Mesendoderm (in vitro differentiated cells): ENCODE data around the gene TGFBI.
A peak's percentile ranks its signal among the peaks of the same experiment; 100 is the strongest.

Source experiments
- DNase-seq: peaks from one replicate; pipeline ENCODE4 v3.0.0; 2013
- H2AK5ac ChIP-seq: 2 replicates; pipeline ENCODE4 v1.6.1; 2013; ENCODE audit warnings: low read length, inconsistent platforms
- H2BK120ac ChIP-seq: 2 replicates; pipeline ENCODE4 v1.6.1; 2013; ENCODE audit warnings: low read depth, mild to moderate bottlenecking, low read length, moderate library complexity, mixed read lengths
- H2BK15ac ChIP-seq: replicated peaks from 2 replicates; pipeline ENCODE4 v1.6.1; 2013; ENCODE audit warnings: low read depth, mild to moderate bottlenecking, moderate library complexity
- H2BK5ac ChIP-seq: 2 replicates; pipeline ENCODE4 v1.6.1; 2013; ENCODE audit warnings: low read length, inconsistent platforms
- H3K18ac ChIP-seq: 2 replicates; pipeline ENCODE4 v1.6.1; 2013; ENCODE audit warnings: mild to moderate bottlenecking, low read length, mixed read lengths
- H3K23ac ChIP-seq: one replicate; pipeline ENCODE4 v1.6.1; 2013; ENCODE audit warnings: low read length
- H3K27ac ChIP-seq: 2 replicates; pipeline ENCODE4 v1.5.1; 2013; ENCODE audit warnings: low read depth, mild to moderate bottlenecking, inconsistent platforms, low read length, moderate library complexity
- H3K27me3 ChIP-seq: 2 replicates; pipeline ENCODE4 v1.6.1; 2013; ENCODE audit warnings: low read length, control low read depth, mild to moderate bottlenecking, inconsistent platforms; ENCODE audit not compliant: insufficient read depth, poor library complexity
- H3K36me3 ChIP-seq: 2 replicates; pipeline ENCODE4 v1.6.1; 2013; ENCODE audit warnings: low read length, inconsistent platforms; ENCODE audit not compliant: control insufficient read depth, insufficient read depth
- H3K4ac ChIP-seq: one replicate; pipeline ENCODE4 v1.6.1; 2013; ENCODE audit warnings: low read depth, mild to moderate bottlenecking, low read length, moderate library complexity
- H3K4me1 ChIP-seq: 2 replicates; pipeline ENCODE4 v1.6.1; 2013; ENCODE audit warnings: low read depth, low read length, inconsistent platforms; ENCODE audit not compliant: control insufficient read depth
- H3K4me2 ChIP-seq: 2 replicates; pipeline ENCODE4 v1.6.1; 2013; ENCODE audit warnings: low read length
- H3K4me3 ChIP-seq: 2 replicates; pipeline ENCODE4 v1.5.1; 2013; ENCODE audit warnings: mild to moderate bottlenecking, low read length
- H3K56ac ChIP-seq: one replicate; pipeline ENCODE4 v1.6.1; 2013; ENCODE audit warnings: low read length
- H3K79me1 ChIP-seq: 2 replicates; pipeline ENCODE4 v1.6.1; 2013; ENCODE audit warnings: low read length, inconsistent platforms
- H3K79me2 ChIP-seq: 2 replicates; pipeline ENCODE4 v1.6.1; 2013; ENCODE audit warnings: mild to moderate bottlenecking, low read length; ENCODE audit not compliant: control insufficient read depth, insufficient read depth
- H3K9ac ChIP-seq: 2 replicates; pipeline ENCODE4 v1.6.1; 2013; ENCODE audit warnings: low read length, inconsistent platforms
- H4K5ac ChIP-seq: one replicate; pipeline ENCODE4 v1.6.1; 2013; ENCODE audit warnings: low read length
- H4K8ac ChIP-seq: one replicate; pipeline ENCODE4 v1.6.1; 2013; ENCODE audit warnings: low read depth, mild to moderate bottlenecking, control low read depth, low read length, moderate library complexity
- WGBS: extraction: QIAGEN DNeasy Blood & Tissue Kit; methylation state at CpG from one replicate; pipeline ENCODE4 v1.1.7; 2013; ENCODE audit warnings: low lambda C conversion rate, missing lambda C conversion rate; ENCODE audit not compliant: insufficient coverage; ENCODE audit errors: extremely low coverage; 5-methylcytosine and 5-hydroxymethylcytosine counted together

TGFBI gene

GRCh38 chr5:136030252-136030651 lies 1.5 kb downstream of the TGFBI start:
- Histone ChIP-seq H3K79me2 (no peaks in the 10 kb centered on the region), H3K23ac (peak overlapping the region; percentile 73), H3K36me3 (no peaks in the 10 kb centered on the region), H3K79me1 (no peaks in the 10 kb centered on the region), H3K56ac (no peak overlapping the region), H3K27ac (no peak overlapping the region), H2BK120ac (no peak overlapping the region), H3K9ac (no peak overlapping the region), H3K4me1 (no peaks in the 10 kb centered on the region), H2AK5ac (no peak overlapping the region), H3K4me3 (no peak overlapping the region), H3K27me3 (peaks cover 4% of the 10 kb centered on the region), H3K18ac (no peak overlapping the region), H4K8ac (no peak overlapping the region), H2BK15ac (no peak overlapping the region), H3K4me2 (no peak overlapping the region), H3K4ac (no peak overlapping the region), H2BK5ac (no peak overlapping the region), H4K5ac (no peak overlapping the region)
- no peak for DNase-seq
- WGBS: no CpG with 5 or more reads among the region's 2 CpGs

GRCh38 chr5:136030956-136031611 lies 2.3 kb downstream of the TGFBI start:
- H3K36me3 ChIP-seq: no peaks in the 10 kb centered on the region
- no peak overlapping the region for H3K56ac ChIP-seq
- WGBS: no CpG with 5 or more reads among the region's 8 CpGs
- H3K4me1 ChIP-seq: no peaks in the 10 kb centered on the region
- no peak overlapping the region for H3K9ac ChIP-seq
- no peak overlapping the region for H4K5ac ChIP-seq
- H3K4me3 ChIP-seq: no peak overlapping the region
- no peaks in the 10 kb centered on the region for H3K79me1 ChIP-seq
- H3K18ac ChIP-seq: no peak overlapping the region
- H3K27me3 ChIP-seq: peaks cover 4% of the 10 kb centered on the region
- no peak overlapping the region for H2BK15ac ChIP-seq
- no peak overlapping the region for H4K8ac ChIP-seq
- DNase-seq: no peak
- H2AK5ac ChIP-seq: no peak overlapping the region
- H3K27ac ChIP-seq: no peak overlapping the region
- H3K4me2 ChIP-seq: no peak overlapping the region
- H3K23ac ChIP-seq: no peak overlapping the region
- H3K4ac ChIP-seq: no peak overlapping the region
- H3K79me2 ChIP-seq: no peaks in the 10 kb centered on the region
- no peak overlapping the region for H2BK120ac ChIP-seq
- H2BK5ac ChIP-seq: no peak overlapping the region

GRCh38 chr5:136031711-136032110 lies 2.9 kb downstream of the TGFBI start:
- DNase-seq: no peak
- H3K36me3 ChIP-seq: no peaks in the 10 kb centered on the region

GRCh38 chr5:136032564-136032963 lies 3.8 kb downstream of the TGFBI start:
- Histone ChIP-seq H3K27me3 (peaks cover 4% of the 10 kb centered on the region), H3K4me3 (no peak overlapping the region), H3K4me1 (no peaks in the 10 kb centered on the region), H3K79me1 (no peaks in the 10 kb centered on the region), H3K4me2 (no peak overlapping the region), H2BK5ac (no peak overlapping the region), H3K23ac (no peak overlapping the region), H3K4ac (no peak overlapping the region), H2BK120ac (no peak overlapping the region), H3K79me2 (no peaks in the 10 kb centered on the region), H2AK5ac (no peak overlapping the region), H2BK15ac (no peak overlapping the region), H3K27ac (no peak overlapping the region), H3K9ac (no peak overlapping the region), H3K18ac (no peak overlapping the region), H4K8ac (no peak overlapping the region), H3K36me3 (no peaks in the 10 kb centered on the region), H4K5ac (no peak overlapping the region), H3K56ac (no peak overlapping the region)
- WGBS: no CpG with 5 or more reads among the region's 2 CpGs
- DNase-seq: no peak

More at GRCh38 chr5:136031711-136032110, 2.9 kb downstream of the TGFBI start:
- no peaks in the 10 kb centered on the region for H3K79me1 ChIP-seq
- no peak overlapping the region for H3K56ac ChIP-seq
- H4K5ac ChIP-seq: no peak overlapping the region
- H3K18ac ChIP-seq: no peak overlapping the region
- H2AK5ac ChIP-seq: no peak overlapping the region
- no peak overlapping the region for H2BK120ac ChIP-seq
- H3K4me1 ChIP-seq: no peaks in the 10 kb centered on the region
- no peak overlapping the region for H3K4me3 ChIP-seq
- no peak overlapping the region for H3K27ac ChIP-seq
- H2BK15ac ChIP-seq: no peak overlapping the region
- H3K9ac ChIP-seq: no peak overlapping the region
- no peak overlapping the region for H4K8ac ChIP-seq
- no peak overlapping the region for H3K4me2 ChIP-seq
- no peak overlapping the region for H3K23ac ChIP-seq
- peaks cover 4% of the 10 kb centered on the region for H3K27me3 ChIP-seq
- H3K79me2 ChIP-seq: no peaks in the 10 kb centered on the region
- no peak overlapping the region for H2BK5ac ChIP-seq
- WGBS: no CpG with 5 or more reads among the region's 6 CpGs
- no peak overlapping the region for H3K4ac ChIP-seq

- Histone ChIP-seq H3K23ac (no peak overlapping the region), H3K4me3 (no peak overlapping the region), H2BK5ac (no peak overlapping the region), H3K4me2 (no peak overlapping the region), H2AK5ac (no peak overlapping the region), H4K8ac (no peak overlapping the region), H3K9ac (no peak overlapping the region), H3K27ac (no peak overlapping the region), H3K79me1 (no peaks in the 10 kb centered on the region), H2BK120ac (no peak overlapping the region), H2BK15ac (no peak overlapping the region), H3K27me3 (peaks cover 4% of the 10 kb centered on the region), H3K56ac (no peak overlapping the region), H4K5ac (no peak overlapping the region), H3K36me3 (no peaks in the 10 kb centered on the region), H3K4ac (no peak overlapping the region), H3K18ac (no peak overlapping the region), H3K4me1 (no peaks in the 10 kb centered on the region), H3K79me2 (no peaks in the 10 kb centered on the region)
- no CpG with 5 or more reads among the region's 1 CpG for WGBS
- DNase-seq: no peak
Observed at GRCh38 chr5:136033234-136033633, 4.4 kb downstream of the TGFBI start.

GRCh38 chr5:136033848-136034247 lies 5.1 kb downstream of the TGFBI start:
- no peaks in the 10 kb centered on the region for H3K4me1 ChIP-seq

More at GRCh38 chr5:136033848-136034247, 5.1 kb downstream of the TGFBI start:
- no peak overlapping the region for H3K4me2 ChIP-seq
- H3K9ac ChIP-seq: no peak overlapping the region
- H4K8ac ChIP-seq: no peak overlapping the region
- no CpG with 5 or more reads among the region's 5 CpGs for WGBS
- DNase-seq: no peak
- H2BK120ac ChIP-seq: no peak overlapping the region
- H3K4me3 ChIP-seq: no peak overlapping the region
- no peaks in the 10 kb centered on the region for H3K36me3 ChIP-seq
- H3K18ac ChIP-seq: no peak overlapping the region
- no peak overlapping the region for H3K27ac ChIP-seq
- H3K79me2 ChIP-seq: no peaks in the 10 kb centered on the region
- H3K56ac ChIP-seq: no peak overlapping the region
- H3K4ac ChIP-seq: no peak overlapping the region
- H4K5ac ChIP-seq: no peak overlapping the region
- no peak overlapping the region for H2BK15ac ChIP-seq
- no peak overlapping the region for H2AK5ac ChIP-seq
- H3K23ac ChIP-seq: no peak overlapping the region
- no peaks in the 10 kb centered on the region for H3K79me1 ChIP-seq
- H2BK5ac ChIP-seq: no peak overlapping the region
- H3K27me3 ChIP-seq: peaks cover 4% of the 10 kb centered on the region
